H54 (cell line): ENCODE results near the gene HENMT1.

Experiments
- DNase-seq: peaks from one replicate; pipeline ENCODE4 v3.0.0; 2011; ENCODE audit warnings: low spot score, mixed read lengths; ENCODE audit not compliant: insufficient read length
- FAIRE-seq: peaks from 3 replicates; lab custom pipeline; 2011; peaks lifted over from hg19 to GRCh38; lab: Jason Lieb, UNC
- POLR2A ChIP-seq: IDR thresholded peaks from 2 replicates; pipeline ENCODE4 v1.6.1; 2011; ENCODE audit warnings: low read depth, mild to moderate bottlenecking, low read length

The HENMT1 gene

GRCh38 chr1:108627951-108628350 is 32.9 kb downstream of the HENMT1 start:
- TF ChIP-seq POLR2A, result no peak
- DNase-seq (no peak), FAIRE-seq (no peak)

- DNase-seq, result no peak
- FAIRE-seq, result no peak
- no peak for TF ChIP-seq POLR2A
These were observed 33.6 kb downstream of the HENMT1 start for GRCh38 chr1:108627256-108627655.

- no peak for TF ChIP-seq POLR2A
- FAIRE-seq, result no peak
- DNase-seq, result no peak
These were observed 36.8 kb downstream of the HENMT1 start for GRCh38 chr1:108624069-108624468.

GRCh38 chr1:108617724-108618056 is 43.2 kb downstream of the HENMT1 start:
- FAIRE-seq (no peak), DNase-seq (no peak)
- no peak for TF ChIP-seq POLR2A

GRCh38 chr1:108617008-108617723 is 43.7 kb downstream of the HENMT1 start:
- FAIRE-seq (no peak), DNase-seq (no peak)
- TF ChIP-seq POLR2A, result no peak

GRCh38 chr1:108615544-108615943 is 45.3 kb downstream of the HENMT1 start:
- FAIRE-seq (no peak), DNase-seq (no peak)
- TF ChIP-seq POLR2A, result no peak

GRCh38 chr1:108612496-108612895 is 48.4 kb downstream of the HENMT1 start:
- no peak for TF ChIP-seq POLR2A
- no peak for FAIRE-seq
- no peak for DNase-seq

GRCh38 chr1:108611984-108612383 is 48.9 kb downstream of the HENMT1 start:
- no peak for TF ChIP-seq POLR2A
- no peak for DNase-seq
- FAIRE-seq, result no peak

GRCh38 chr1:108610073-108610472 is 50.8 kb downstream of the HENMT1 start:
- TF ChIP-seq POLR2A, result no peak
- DNase-seq, result no peak
- no peak for FAIRE-seq

GRCh38 chr1:108609483-108610049 is 51.3 kb downstream of the HENMT1 start:
- FAIRE-seq, result no peak

GRCh38 chr1:108606478-108606877 is 54.4 kb downstream of the HENMT1 start:
- no peak for FAIRE-seq
- no peak for TF ChIP-seq POLR2A
- no peak for DNase-seq

More at GRCh38 chr1:108609483-108610049, 51.3 kb downstream of the HENMT1 start:
- DNase-seq, result no peak
- no peak for TF ChIP-seq POLR2A

- no peak for FAIRE-seq
- no peak for TF ChIP-seq POLR2A
- DNase-seq, result no peak
These were observed 55.3 kb downstream of the HENMT1 start for GRCh38 chr1:108605633-108606032.

- FAIRE-seq (no peak), DNase-seq (no peak)
- TF ChIP-seq POLR2A, result no peak
These were observed 59.0 kb downstream of the HENMT1 start for GRCh38 chr1:108601708-108602410.

- DNase-seq, result no peak
- TF ChIP-seq POLR2A, result no peak
- FAIRE-seq, result no peak
These were observed 60.4 kb downstream of the HENMT1 start for GRCh38 chr1:108600504-108600903.

GRCh38 chr1:108598340-108598739 is 62.6 kb downstream of the HENMT1 start:
- FAIRE-seq, result no peak

More at GRCh38 chr1:108598340-108598739, 62.6 kb downstream of the HENMT1 start:
- no peak for DNase-seq
- TF ChIP-seq POLR2A, result no peak
